ENCODE measurements around the gene EYA2.

DNA sequence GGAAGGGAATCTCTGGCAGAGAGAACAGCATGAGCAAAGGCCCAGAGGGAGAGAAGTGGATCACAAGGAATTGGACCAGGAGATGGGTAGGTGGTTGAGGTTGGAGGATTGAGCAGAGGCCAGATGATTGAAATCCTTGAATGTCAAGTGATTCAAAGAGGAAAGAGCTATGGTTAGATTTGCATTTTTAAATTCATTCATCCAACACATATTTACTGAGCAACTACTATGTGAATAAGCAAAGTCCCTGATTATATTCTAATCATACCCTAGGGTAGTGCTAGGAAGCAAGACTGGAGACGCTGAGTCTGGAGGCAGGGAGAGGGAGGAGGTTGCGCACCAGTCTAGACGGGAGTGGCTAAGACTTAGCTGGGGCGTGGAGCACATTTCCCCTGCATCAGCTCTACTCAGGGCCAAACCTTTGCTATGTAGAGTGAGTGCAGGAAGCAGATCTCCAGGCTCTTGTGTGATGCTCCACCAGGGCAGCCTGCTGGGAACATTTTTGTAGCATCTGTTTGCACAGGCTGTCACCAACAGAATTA, 40.2 kb downstream of the EYA2 start:
- TF ChIP-seq POLR2AphosphoS5 (IDR thresholded peaks at IDR 0.05; ENCODE audit: borderline replicate concordance, low read depth, low read length) (no peak), EZH2 (IDR thresholded peaks at IDR 0.05) (no peak), FOXP2 (optimal IDR thresholded peaks at IDR 0.05; ENCODE audit: control extremely low read depth, extremely low read length, insufficient read depth) (no peak)

All from SK-N-MC (cell line).